ENCODE data around the gene TNFRSF1A. TPM values are rescaled to one million over a fixed set of nuclear protein-coding genes. Genes with fewer than 3 reads are reported as not detected.
A peak's percentile ranks its signal among the peaks of the same experiment; 100 is the strongest.

Gene TNFRSF1A
- total and polyA plus RNA-seq, 10 donors: 22.5 to 578 (median 211) TPM

DNA sequence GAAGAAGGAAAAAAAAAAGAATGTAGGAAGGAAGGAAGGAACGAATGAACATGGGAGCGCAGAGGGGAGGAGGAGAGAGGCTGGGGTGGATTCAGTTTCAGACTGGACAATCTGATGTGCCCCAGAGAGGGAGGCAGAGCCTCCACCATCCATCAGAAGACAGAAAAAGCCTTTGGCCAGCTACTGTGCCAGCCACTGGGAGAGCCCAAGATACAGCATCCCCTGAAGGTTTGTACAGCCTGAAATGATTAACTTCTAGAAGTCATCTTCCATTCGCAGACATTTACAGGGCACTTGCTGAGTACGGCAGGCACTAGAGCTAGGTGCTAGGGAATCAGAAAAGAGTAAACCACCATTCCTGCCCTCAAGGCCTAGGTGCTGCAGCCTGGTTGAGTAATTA, 22.4 kb downstream of the TNFRSF1A start:
- no peak overlapping the region for H3K27ac ChIP-seq
- DNase-seq: no peak
- H3K4me1 ChIP-seq: peaks cover 21 to 40% (median 38%) of the 10 kb centered on the region in 6 donors
- no peaks in the 10 kb centered on the region for H3K9me3 ChIP-seq
- no peak overlapping the region for H3K4me3 ChIP-seq
- H3K36me3 ChIP-seq: no peaks in the 10 kb centered on the region
- no peak for TF ChIP-seq POLR2AphosphoS5 (IDR thresholded peaks at IDR 0.05)
- intact Hi-C loops (cut with DNase I; ENCODE audit: low total_unique reads): no loop called here
- peaks cover 0 to 65% (median 0%) of the 10 kb centered on the region in 7 donors for H3K27me3 ChIP-seq (replicated peaks in 1 of 7)
- WGBS, 5 donors: 84 to 91% (median 89%) methylated on average over 4 of the region's 4 CpGs

DNA sequence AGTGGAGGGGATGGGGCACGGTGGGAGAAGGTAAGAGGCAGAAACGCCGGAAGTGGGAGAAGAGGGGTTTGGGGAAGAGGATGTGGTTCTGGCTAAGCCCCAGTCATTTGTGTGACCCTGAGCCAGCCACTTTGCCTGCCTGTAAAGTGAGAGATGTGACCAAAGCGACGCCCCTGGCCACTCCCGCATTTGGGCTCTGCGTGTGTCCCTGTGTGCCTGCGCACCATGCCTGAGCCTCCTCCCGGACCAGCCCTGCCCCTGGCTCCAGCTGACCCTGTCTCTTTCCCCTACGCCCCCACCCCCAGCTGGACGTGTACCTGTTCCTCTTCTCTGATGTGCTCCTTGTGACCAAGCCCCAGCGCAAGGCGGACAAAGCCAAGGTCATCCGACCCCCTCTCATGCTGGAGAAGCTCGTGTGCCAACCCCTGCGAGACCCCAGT, 23.4 kb downstream of the TNFRSF1A start:
- Histone ChIP-seq H3K4me3 (no peak overlapping the region), H3K9me3 (no peaks in the 10 kb centered on the region), H3K4me1 (peaks cover 11 to 31% (median 29%) of the 10 kb centered on the region in 6 donors), H3K27ac (no peak overlapping the region), H3K27me3 (replicated peaks in 1 of 7) (peaks cover 0 to 55% (median 0%) of the 10 kb centered on the region in 7 donors), H3K36me3 (no peaks in the 10 kb centered on the region)
- DNase-seq: no peak
- intact Hi-C loops (cut with DNase I; ENCODE audit: low total_unique reads): no loop called here
- WGBS, 5 donors: 39 to 74% (median 59%) methylated on average over 16 of the region's 16 CpGs
- TF ChIP-seq POLR2A (IDR thresholded peaks at IDR 0.05) (no peak), POLR2AphosphoS5 (IDR thresholded peaks at IDR 0.05) (peak in 2 of 3 donors; percentile 27 to 81)
- TF ChIP-seq, protein P1, sequence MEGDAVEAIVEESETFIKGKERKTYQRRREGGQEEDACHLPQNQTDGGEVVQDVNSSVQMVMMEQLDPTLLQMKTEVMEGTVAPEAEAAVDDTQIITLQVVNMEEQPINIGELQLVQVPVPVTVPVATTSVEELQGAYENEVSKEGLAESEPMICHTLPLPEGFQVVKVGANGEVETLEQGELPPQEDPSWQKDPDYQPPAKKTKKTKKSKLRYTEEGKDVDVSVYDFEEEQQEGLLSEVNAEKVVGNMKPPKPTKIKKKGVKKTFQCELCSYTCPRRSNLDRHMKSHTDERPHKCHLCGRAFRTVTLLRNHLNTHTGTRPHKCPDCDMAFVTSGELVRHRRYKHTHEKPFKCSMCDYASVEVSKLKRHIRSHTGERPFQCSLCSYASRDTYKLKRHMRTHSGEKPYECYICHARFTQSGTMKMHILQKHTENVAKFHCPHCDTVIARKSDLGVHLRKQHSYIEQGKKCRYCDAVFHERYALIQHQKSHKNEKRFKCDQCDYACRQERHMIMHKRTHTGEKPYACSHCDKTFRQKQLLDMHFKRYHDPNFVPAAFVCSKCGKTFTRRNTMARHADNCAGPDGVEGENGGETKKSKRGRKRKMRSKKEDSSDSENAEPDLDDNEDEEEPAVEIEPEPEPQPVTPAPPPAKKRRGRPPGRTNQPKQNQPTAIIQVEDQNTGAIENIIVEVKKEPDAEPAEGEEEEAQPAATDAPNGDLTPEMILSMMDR (IDR thresholded peaks at IDR 0.05 in 8 of 11, conservative IDR thresholded peaks at IDR 0.05 in 3 of 11): no peak

DNA sequence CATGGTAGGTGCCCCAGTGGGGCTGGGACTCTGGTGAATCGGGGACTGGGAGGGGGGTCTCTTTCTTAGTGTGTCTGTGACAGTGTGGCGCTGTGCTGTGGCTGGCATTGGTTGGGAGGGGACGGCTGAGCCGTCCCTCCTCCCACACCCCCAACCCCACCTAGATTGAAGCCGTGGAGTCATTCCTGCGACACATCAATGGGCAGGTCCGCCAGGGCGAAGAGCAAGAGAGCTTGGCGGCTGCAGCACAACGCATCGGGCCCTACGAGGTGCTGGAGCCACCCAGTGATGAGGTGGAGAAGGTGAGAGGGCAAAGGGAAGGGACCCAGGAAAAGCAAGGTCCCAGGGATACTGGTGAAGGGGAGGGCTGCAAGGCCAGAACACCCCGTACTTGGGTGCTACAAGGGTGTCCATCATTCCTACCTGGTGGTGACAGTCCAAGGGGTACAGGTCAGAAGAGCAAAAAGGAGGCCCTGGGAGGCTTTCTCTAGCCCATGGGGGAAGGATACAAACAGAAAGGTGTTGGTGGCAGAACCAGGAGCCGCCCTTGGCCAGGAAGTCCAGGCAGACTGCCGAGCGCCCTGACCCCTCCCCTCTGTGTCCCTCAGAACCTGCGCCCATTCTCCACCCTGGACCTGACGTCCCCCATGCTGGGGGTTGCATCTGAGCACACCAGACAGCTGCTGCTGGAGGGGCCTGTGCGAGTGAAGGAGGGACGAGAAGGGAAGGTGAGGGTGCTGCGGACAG, 24.0 kb downstream of the TNFRSF1A start:
- intact Hi-C loops (cut with DNase I; ENCODE audit: low total_unique reads): no loop called here
- no peak overlapping the region for H3K27ac ChIP-seq
- no peak for DNase-seq
- H3K36me3 ChIP-seq: no peaks in the 10 kb centered on the region
- H3K4me1 ChIP-seq: peaks cover 6 to 25% (median 23%) of the 10 kb centered on the region in 6 donors
- no peaks in the 10 kb centered on the region for H3K9me3 ChIP-seq
- H3K4me3 ChIP-seq: no peak overlapping the region
- peak in 2 of 3 donors; percentile 4 to 68 for TF ChIP-seq POLR2AphosphoS5 (IDR thresholded peaks at IDR 0.05)
- TF ChIP-seq, protein P1 (IDR thresholded peaks at IDR 0.05 in 8 of 11, conservative IDR thresholded peaks at IDR 0.05 in 3 of 11): no peak
- WGBS, 5 donors: 58 to 73% (median 67%) methylated on average over 21 of the region's 21 CpGs
- peaks cover 0 to 53% (median 0%) of the 10 kb centered on the region in 7 donors for H3K27me3 ChIP-seq (replicated peaks in 1 of 7)

DNA sequence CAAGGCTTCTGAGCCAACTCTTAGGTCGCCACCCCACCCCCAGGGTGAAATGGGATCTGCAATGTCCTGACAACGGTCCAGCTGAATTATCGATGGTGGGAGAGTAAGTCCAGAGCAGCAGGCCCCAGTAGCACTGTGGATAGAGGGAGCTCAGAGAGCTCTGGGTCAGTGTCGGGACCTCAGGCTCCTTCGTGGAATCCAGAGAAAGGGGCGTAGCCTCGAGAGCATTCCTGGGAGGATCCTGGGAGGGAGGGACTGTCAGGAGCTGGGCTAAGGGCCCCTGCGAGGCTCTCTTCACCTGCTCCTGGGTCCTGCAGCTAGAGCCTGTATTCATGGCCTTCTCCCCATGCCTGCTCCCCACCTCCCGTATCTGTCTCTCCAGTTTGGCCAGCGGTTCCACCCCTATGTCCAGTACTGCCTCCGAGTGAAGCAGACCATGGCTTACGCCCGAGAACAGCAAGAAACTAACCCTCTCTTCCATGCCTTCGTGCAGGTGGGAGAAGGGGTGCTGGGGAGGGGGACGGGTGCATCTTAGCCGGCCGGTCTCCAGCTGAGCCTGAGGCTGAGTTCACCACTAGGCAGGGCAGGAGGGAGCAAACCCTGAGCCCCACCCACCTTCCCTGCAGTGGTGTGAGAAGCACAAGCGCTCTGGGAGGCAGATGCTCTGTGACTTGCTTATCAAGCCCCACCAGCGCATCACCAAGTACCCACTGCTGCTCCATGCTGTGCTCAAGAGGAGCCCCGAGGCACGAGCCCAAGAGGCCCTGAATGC, 24.8 kb downstream of the TNFRSF1A start:
- DNase-seq: no peak
- no peak overlapping the region for H3K27ac ChIP-seq
- peaks cover 0 to 49% (median 0%) of the 10 kb centered on the region in 7 donors for H3K27me3 ChIP-seq (replicated peaks in 1 of 7)
- no peak overlapping the region for H3K4me3 ChIP-seq
- 87 to 94% (median 91%) methylated on average over 21 of the region's 21 CpGs for WGBS, 5 donors
- peaks cover 0 to 22% (median 15%) of the 10 kb centered on the region in 6 donors for H3K4me1 ChIP-seq
- H3K9me3 ChIP-seq: no peaks in the 10 kb centered on the region
- TF ChIP-seq POLR2AphosphoS5 (IDR thresholded peaks at IDR 0.05): peak in 1 of 3 donors; percentile 32
- TF ChIP-seq, protein P1 (IDR thresholded peaks at IDR 0.05 in 8 of 11, conservative IDR thresholded peaks at IDR 0.05 in 3 of 11): no peak
- no peak for TF ChIP-seq POLR2A (IDR thresholded peaks at IDR 0.05)
- H3K36me3 ChIP-seq: no peaks in the 10 kb centered on the region
- intact Hi-C loops (cut with DNase I; ENCODE audit: low total_unique reads): no loop called here

All from spleen (tissue), 11 donors.